OCI-LY7 (cell line): ENCODE results near the gene NCKAP5. TPM values are rescaled to one million over a fixed set of nuclear protein-coding genes. Genes with fewer than 3 reads are reported as not detected.

Experiments used
- BruUV-seq: library from RNA; stranded (reverse); fragments of 400-500 nt; replicated peaks from 2 replicates; lab custom pipeline; 2021; lab: Mats Ljungman, UMichigan
- CTCF ChIA-PET: fragments of 300-600 bp; sonication (Branson Sonifier 250); formaldehyde crosslinking; loops from one replicate; lab custom pipeline; 2022; ENCODE audit warnings: antibody characterized with exemption; ENCODE audit not compliant: unreplicated experiment; lab: Charles Lee
- POLR2A ChIA-PET: fragments of 300-600 bp; sonication (Branson Sonifier 250); formaldehyde crosslinking; loops from one replicate; lab custom pipeline; 2022; ENCODE audit warnings: antibody characterized with exemption; lab: Charles Lee
- DNase-seq: peaks from one replicate; pipeline ENCODE4 v3.0.0-alpha.2; 2015; ENCODE audit warnings: low spot score
- H2AFZ ChIP-seq: fragments of 200-600 bp; sonication (generic), shearing (Covaris generic); 2 replicates; pipeline ENCODE4 v1.6.1; 2014; ENCODE audit warnings: mild to moderate bottlenecking, antibody characterized with exemption, low read length, moderate library complexity
- H3K27ac ChIP-seq: fragments of 200-600 bp; sonication (generic); 2 replicates; pipeline ENCODE4 v1.5.1; 2014; ENCODE audit warnings: mixed run types, low read depth, mild to moderate bottlenecking, moderate library complexity, low read length, inconsistent platforms; ENCODE audit not compliant: poor library complexity, severe bottlenecking
- H3K36me3 ChIP-seq: fragments of 200-600 bp; sonication (generic); 2 replicates; pipeline ENCODE4 v1.6.1; 2014; ENCODE audit warnings: mild to moderate bottlenecking, antibody characterized with exemption, low read length, moderate library complexity, mixed read lengths; ENCODE audit not compliant: insufficient read depth
- H3K4me1 ChIP-seq: fragments of 200-600 bp; sonication (generic); 2 replicates; pipeline ENCODE4 v1.5.1; 2014; ENCODE audit warnings: mild to moderate bottlenecking, low read length; ENCODE audit not compliant: insufficient read depth, poor library complexity, severe bottlenecking
- H3K4me2 ChIP-seq: fragments of 200-600 bp; sonication (generic); 2 replicates; pipeline ENCODE4 v1.6.1; 2014; ENCODE audit warnings: mild to moderate bottlenecking, low read length
- H3K4me3 ChIP-seq: fragments of 200-600 bp; sonication (generic); 2 replicates; pipeline ENCODE4 v1.5.1; 2014; ENCODE audit warnings: mild to moderate bottlenecking, low read depth, low read length; ENCODE audit not compliant: poor library complexity, severe bottlenecking
- H3K79me2 ChIP-seq: fragments of 200-600 bp; sonication (generic); 2 replicates; pipeline ENCODE4 v1.6.1; 2016; ENCODE audit warnings: low read depth, mild to moderate bottlenecking, low read length, moderate library complexity, mixed read lengths; ENCODE audit not compliant: insufficient read depth
- H3K9me2 ChIP-seq: fragments of 200-600 bp; sonication (generic); 2 replicates; pipeline ENCODE4 v1.6.1; 2016; ENCODE audit warnings: mild to moderate bottlenecking, low read length, mixed read lengths; ENCODE audit not compliant: insufficient read depth
- H3K9me3 ChIP-seq: fragments of 200-600 bp; sonication (generic); 2 replicates; pipeline ENCODE4 v1.6.1; 2014; ENCODE audit warnings: mild to moderate bottlenecking, mixed run types, low read length, mixed read lengths
- H4K20me1 ChIP-seq: fragments of 200-600 bp; sonication (generic); 2 replicates; pipeline ENCODE4 v1.6.1; 2014; ENCODE audit warnings: mild to moderate bottlenecking, antibody characterized with exemption, low read length, moderate library complexity, mixed read lengths; ENCODE audit not compliant: insufficient read depth
- CTCF ChIP-seq: fragments of 200-600 bp; sonication (generic); conservative IDR thresholded peaks from 2 replicates; pipeline ENCODE4 v1.5.1; 2014; ENCODE audit warnings: mild to moderate bottlenecking, antibody characterized with exemption, low read length, moderate library complexity, mixed read lengths
- EZH2phosphoT487 ChIP-seq: fragments of 200-600 bp; sonication (generic); IDR thresholded peaks from 2 replicates; pipeline ENCODE4 v1.6.1; 2018; ENCODE audit warnings: low read depth, borderline replicate concordance, mild to moderate bottlenecking, mixed run types, antibody characterized with exemption, low read length, moderate library complexity, mixed read lengths
- intact Hi-C: fragments of 100-400 bp; cut with micrococcal nuclease; formaldehyde crosslinking; loops from one replicate; pipeline ENCODE4 v1.10.0; 2022; ENCODE audit not compliant: unreplicated experiment
- total RNA-seq, 2 experiments: library from RNA; depleted of rRNA in 1 of 2; stranded (reverse); fragments of >200 nt in 1 of 2; shearing (Covaris generic) in 1 of 2; gene quantifications; 2 replicates each; pipeline ENCODE4 v1.2.3, GENCODE V29; 2014 to 2022

Gene NCKAP5
- total RNA-seq, 2 experiments from 2014 or later, result not detected

GRCh38 chr2:133377599-133377998 lies 190.7 kb downstream of the NCKAP5 start:
- ChIA-PET CTCF (no interaction called here), POLR2A (no interaction called here)
- Histone ChIP-seq H3K27ac (no peak overlapping the region), H3K4me1 (no peaks in the 10 kb centered on the region), H3K9me2 (no peaks in the 10 kb centered on the region), H3K79me2 (no peaks in the 10 kb centered on the region), H3K4me3 (no peak overlapping the region), H3K9me3 (no peaks in the 10 kb centered on the region), H2AFZ (no peak overlapping the region), H3K36me3 (no peaks in the 10 kb centered on the region), H3K4me2 (no peak overlapping the region), H4K20me1 (no peaks in the 10 kb centered on the region)
- TF ChIP-seq EZH2phosphoT487 (no peak), CTCF (no peak)
- no TSS peak for BruUV-seq
- intact Hi-C loops, result no loop called here
- no peak for DNase-seq

- CTCF ChIA-PET, result no interaction called here
- no peak for DNase-seq
- H3K27ac ChIP-seq, result no peak overlapping the region
- H3K36me3 ChIP-seq, result no peaks in the 10 kb centered on the region
- H3K79me2 ChIP-seq, result no peaks in the 10 kb centered on the region
- TF ChIP-seq EZH2phosphoT487 (no peak), CTCF (no peak)
- no peak overlapping the region for H3K4me3 ChIP-seq
- no peaks in the 10 kb centered on the region for H3K9me3 ChIP-seq
- no peak overlapping the region for H2AFZ ChIP-seq
- no peaks in the 10 kb centered on the region for H4K20me1 ChIP-seq
- intact Hi-C loops, result no loop called here
- no peak overlapping the region for H3K4me2 ChIP-seq
- H3K4me1 ChIP-seq, result no peaks in the 10 kb centered on the region
- H3K9me2 ChIP-seq, result no peaks in the 10 kb centered on the region
- POLR2A ChIA-PET, result no interaction called here
- BruUV-seq, result no TSS peak
Measured at GRCh38 chr2:133377021-133377481, 191.2 kb downstream of the NCKAP5 start.

GRCh38 chr2:133374781-133375180 lies 193.5 kb downstream of the NCKAP5 start:
- no peaks in the 10 kb centered on the region for H3K79me2 ChIP-seq
- no peaks in the 10 kb centered on the region for H3K9me3 ChIP-seq
- H2AFZ ChIP-seq, result no peak overlapping the region
- no peak overlapping the region for H3K27ac ChIP-seq
- no peaks in the 10 kb centered on the region for H3K4me1 ChIP-seq
- intact Hi-C loops, result no loop called here
- H4K20me1 ChIP-seq, result no peaks in the 10 kb centered on the region
- ChIA-PET CTCF (no interaction called here), POLR2A (no interaction called here)
- DNase-seq, result no peak
- no peak overlapping the region for H3K4me2 ChIP-seq
- H3K36me3 ChIP-seq, result no peaks in the 10 kb centered on the region
- BruUV-seq, result no TSS peak
- TF ChIP-seq CTCF (no peak), EZH2phosphoT487 (no peak)
- no peak overlapping the region for H3K4me3 ChIP-seq
- no peaks in the 10 kb centered on the region for H3K9me2 ChIP-seq
